GM12873 (cell line): Measurements from ENCODE around the gene TBX15.

Source experiments
- CTCF ChIP-seq: IDR thresholded peaks from 2 replicates; pipeline ENCODE4 v1.5.1; 2012; ENCODE audit warnings: low read depth, mild to moderate bottlenecking, moderate library complexity, low read length, control low read depth; ENCODE audit not compliant: insufficient read depth; ENCODE audit errors: missing control alignments

Gene TBX15

DNA sequence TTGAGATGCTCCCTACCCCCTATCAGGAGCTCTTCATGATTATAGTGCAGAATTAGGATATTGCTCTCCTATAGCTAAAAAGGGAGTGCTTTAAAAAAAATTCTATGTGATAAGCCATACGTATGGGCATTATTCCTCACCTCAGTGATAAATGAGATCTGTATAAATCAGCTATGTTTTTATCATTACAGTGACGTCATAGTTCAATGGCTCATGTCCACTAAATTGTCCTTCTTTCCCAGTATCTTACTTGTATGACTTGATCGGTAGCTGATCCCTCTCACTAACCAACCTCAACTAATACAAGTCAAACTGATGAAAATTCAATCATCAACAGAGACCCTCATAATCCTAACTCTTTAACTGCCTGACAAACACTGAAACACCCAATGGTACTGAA is 93.3 kb downstream of the TBX15 start:
- no peak for TF ChIP-seq CTCF

DNA sequence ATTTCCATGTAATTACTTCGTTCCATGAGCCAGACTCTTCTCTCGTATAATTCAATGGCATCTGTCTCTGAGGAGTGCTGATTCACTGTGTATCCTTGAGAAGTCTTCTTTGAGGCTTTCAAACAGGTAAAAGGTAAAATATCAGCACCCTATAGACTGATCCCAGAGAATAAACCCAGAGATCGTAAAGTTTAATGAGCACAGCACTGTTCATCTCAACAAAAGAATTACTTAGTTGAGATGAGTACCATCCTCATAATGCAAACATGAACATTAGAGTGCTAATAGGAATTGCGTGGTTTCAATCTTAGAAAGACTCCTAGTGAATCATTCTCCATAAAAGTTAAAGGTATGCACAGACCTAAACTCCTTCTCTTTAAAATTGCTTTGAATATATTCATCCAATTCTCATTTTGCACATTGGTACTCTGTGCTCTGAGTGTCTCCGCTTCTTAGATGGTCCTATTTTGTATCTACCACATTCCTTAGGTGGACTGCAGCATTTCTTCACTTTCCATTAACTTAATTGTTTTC is 97.2 kb downstream of the TBX15 start:
- TF ChIP-seq CTCF, result no peak

- no peak for TF ChIP-seq CTCF
Observed at GRCh38 chr1:118884946-118885345, 103.2 kb downstream of the TBX15 start.

- TF ChIP-seq CTCF, result no peak
Observed at GRCh38 chr1:118881751-118882150, 106.4 kb downstream of the TBX15 start.

- no peak for TF ChIP-seq CTCF
Observed at GRCh38 chr1:118878661-118879060, 109.5 kb downstream of the TBX15 start.

DNA sequence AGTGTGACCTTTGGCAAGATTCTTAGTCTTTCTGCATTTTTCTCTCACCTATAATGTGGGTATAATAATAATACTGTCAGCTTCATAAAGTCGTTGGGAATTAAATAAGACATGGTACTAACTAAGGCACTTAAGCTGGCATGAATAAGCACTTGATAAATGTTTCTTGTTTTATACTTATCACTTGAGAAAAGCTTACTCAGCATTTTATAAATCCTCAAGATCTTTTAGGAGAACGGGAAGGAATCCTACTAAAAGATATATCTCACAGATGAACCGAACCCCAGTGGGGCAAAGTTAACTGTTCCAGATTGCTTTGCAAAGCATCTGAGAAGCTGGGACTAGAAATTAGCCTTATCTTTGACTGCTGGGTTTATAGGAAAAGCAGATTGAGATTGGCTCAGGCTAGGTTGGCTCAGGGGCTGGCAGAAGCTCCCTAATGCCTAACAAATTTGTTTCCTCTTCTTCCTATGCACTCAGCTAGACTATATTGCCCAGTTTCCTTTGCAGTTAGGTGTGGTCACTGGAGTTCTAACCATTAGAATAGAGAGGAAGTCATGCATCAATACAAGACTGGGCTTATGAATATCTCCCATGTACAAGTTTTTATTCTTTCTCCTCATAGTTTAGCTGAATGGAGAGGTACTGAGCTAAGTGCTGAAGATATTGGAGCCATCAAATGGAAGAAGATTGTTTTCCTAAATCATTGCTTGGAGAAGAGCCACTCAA is 110.3 kb downstream of the TBX15 start:
- no peak for TF ChIP-seq CTCF

GRCh38 chr1:118871582-118872171 is 116.5 kb downstream of the TBX15 start:
- no peak for TF ChIP-seq CTCF
